ENCODE measurements around the gene COL23A1.

DNA sequence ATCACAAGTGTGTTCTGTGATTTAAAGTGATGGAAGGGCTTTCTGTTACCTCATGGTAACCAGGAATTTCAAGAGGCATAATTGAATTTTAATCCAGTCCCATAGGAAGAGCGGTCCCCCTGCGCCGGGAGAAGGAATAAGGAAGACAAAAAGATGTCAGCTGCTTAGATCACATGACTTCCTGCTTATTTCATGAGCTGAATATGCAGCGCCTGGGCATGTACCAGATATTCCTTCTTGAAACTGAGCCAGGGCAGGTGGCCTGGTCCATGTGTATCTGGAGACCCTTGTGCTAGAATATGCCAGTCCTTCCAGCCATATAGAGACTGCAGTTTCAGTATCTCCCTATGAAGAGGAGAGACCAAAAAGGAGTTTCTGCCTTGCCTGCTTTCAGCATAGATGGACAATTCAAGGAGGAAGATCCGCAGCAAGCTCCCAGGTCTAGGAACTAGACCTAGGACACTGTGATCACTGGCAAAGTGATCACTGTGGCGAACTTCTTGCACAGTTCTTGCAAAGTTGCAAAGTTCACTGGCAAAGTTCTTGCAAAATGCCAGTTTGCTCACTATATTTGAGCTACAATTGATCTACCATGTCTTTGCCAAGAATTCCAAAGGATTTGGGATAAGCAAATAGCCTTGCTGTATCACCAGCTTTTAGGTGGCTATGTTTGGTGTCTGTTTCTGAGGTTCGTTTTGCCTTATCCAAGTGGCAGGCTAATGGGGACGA is 254.7 kb downstream of the COL23A1 start:
- no peak for TF ChIP-seq EZH2 (IDR thresholded peaks at IDR 0.05; ENCODE audit: low read length)
- TF ChIP-seq, protein P1, sequence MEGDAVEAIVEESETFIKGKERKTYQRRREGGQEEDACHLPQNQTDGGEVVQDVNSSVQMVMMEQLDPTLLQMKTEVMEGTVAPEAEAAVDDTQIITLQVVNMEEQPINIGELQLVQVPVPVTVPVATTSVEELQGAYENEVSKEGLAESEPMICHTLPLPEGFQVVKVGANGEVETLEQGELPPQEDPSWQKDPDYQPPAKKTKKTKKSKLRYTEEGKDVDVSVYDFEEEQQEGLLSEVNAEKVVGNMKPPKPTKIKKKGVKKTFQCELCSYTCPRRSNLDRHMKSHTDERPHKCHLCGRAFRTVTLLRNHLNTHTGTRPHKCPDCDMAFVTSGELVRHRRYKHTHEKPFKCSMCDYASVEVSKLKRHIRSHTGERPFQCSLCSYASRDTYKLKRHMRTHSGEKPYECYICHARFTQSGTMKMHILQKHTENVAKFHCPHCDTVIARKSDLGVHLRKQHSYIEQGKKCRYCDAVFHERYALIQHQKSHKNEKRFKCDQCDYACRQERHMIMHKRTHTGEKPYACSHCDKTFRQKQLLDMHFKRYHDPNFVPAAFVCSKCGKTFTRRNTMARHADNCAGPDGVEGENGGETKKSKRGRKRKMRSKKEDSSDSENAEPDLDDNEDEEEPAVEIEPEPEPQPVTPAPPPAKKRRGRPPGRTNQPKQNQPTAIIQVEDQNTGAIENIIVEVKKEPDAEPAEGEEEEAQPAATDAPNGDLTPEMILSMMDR (optimal IDR thresholded peaks at IDR 0.05 in 1 of 3, IDR thresholded peaks at IDR 0.05 in 1 of 3, conservative IDR thresholded peaks at IDR 0.05 in 1 of 3; ENCODE audit: extremely low read depth in 1 of 3, insufficient read depth in 2 of 3, low read length in 3 of 3) = no peak
